WTC11 (cell line): ENCODE data around the gene DYRK1A. TPM values are rescaled to one million over a fixed set of nuclear protein-coding genes. Genes with fewer than 3 reads are reported as not detected.

ENCODE experiments used
- ATAC-seq: fragments of 200-7000 bp; cut with Tn5 transposase; 2 replicates; pipeline ENCODE4 v1.10.0; 2021; ENCODE audit warnings: mild to moderate bottlenecking, moderate library complexity
- CTCF ChIA-PET: fragments of 300-600 bp; sonication (Branson Sonifier 250); formaldehyde crosslinking; loops from one replicate; lab custom pipeline; 2021; ENCODE audit warnings: antibody characterized with exemption; lab: Charles Lee
- POLR2A ChIA-PET: fragments of 350-600 bp; sonication (Branson Sonifier 250); formaldehyde crosslinking; loops from one replicate; lab custom pipeline; 2021; ENCODE audit warnings: antibody characterized with exemption; lab: Charles Lee
- DNase-seq: peaks from one replicate; pipeline ENCODE4 v3.0.0; 2021; ENCODE audit warnings: low spot score
- H3K27ac Mint-ChIP-seq: 2 replicates; pipeline ENCODE4 v1.8.0; 2021; ENCODE audit warnings: mixed read lengths
- H3K27me3 Mint-ChIP-seq: 2 replicates; pipeline ENCODE4 v1.8.0; 2021; ENCODE audit warnings: low read depth, mild to moderate bottlenecking, moderate library complexity, mixed read lengths
- H3K36me3 Mint-ChIP-seq: 2 replicates; pipeline ENCODE4 v1.8.0; 2021; ENCODE audit warnings: mixed read lengths
- H3K4me1 Mint-ChIP-seq: 2 replicates; pipeline ENCODE4 v1.8.0; 2022; ENCODE audit warnings: mixed read lengths
- H3K4me3 Mint-ChIP-seq: 2 replicates; pipeline ENCODE4 v1.8.0; 2021; ENCODE audit warnings: mild to moderate bottlenecking, moderate library complexity, mixed read lengths
- H3K9me3 Mint-ChIP-seq: 2 replicates; pipeline ENCODE4 v1.8.0; 2021; ENCODE audit warnings: mixed read lengths
- ATF3 ChIP-seq: sonication (generic); formaldehyde crosslinking; conservative IDR thresholded peaks from 2 replicates; pipeline ENCODE4 v1.8.1; 2022; ENCODE audit warnings: mild to moderate bottlenecking, missing genetic modification reagents
- CBFB ChIP-seq: sonication (generic); formaldehyde crosslinking; IDR thresholded peaks from 2 replicates; pipeline ENCODE4 v1.8.1; 2022; ENCODE audit warnings: mild to moderate bottlenecking, low read depth, missing genetic modification reagents
- KAT7 ChIP-seq: sonication (generic); formaldehyde crosslinking; IDR thresholded peaks from 2 replicates; pipeline ENCODE4 v1.8.1; 2023; ENCODE audit warnings: missing genetic modification reagents, mild to moderate bottlenecking, borderline replicate concordance
- NFATC4 ChIP-seq: fragments of 250-450 bp; sonication (Bioruptor Pico); IDR thresholded peaks from 2 replicates; pipeline ENCODE4 v1.9.0; 2021; ENCODE audit warnings: mild to moderate bottlenecking
- NFYB ChIP-seq: sonication (generic); formaldehyde crosslinking; conservative IDR thresholded peaks from 2 replicates; pipeline ENCODE4 v1.8.0; 2022; ENCODE audit warnings: low read depth, missing genetic modification reagents
- OVOL2 ChIP-seq: fragments of 250-450 bp; sonication (Bioruptor Pico); IDR thresholded peaks from 2 replicates; pipeline ENCODE4 v1.9.0; 2021; ENCODE audit warnings: mild to moderate bottlenecking, borderline replicate concordance
- TEAD4 ChIP-seq: sonication (generic); formaldehyde crosslinking; IDR thresholded peaks from 2 replicates; pipeline ENCODE4 v1.8.0; 2022; ENCODE audit warnings: mild to moderate bottlenecking, missing genetic modification reagents
- TP53 ChIP-seq: sonication (generic); formaldehyde crosslinking; IDR thresholded peaks from 2 replicates; pipeline ENCODE4 v1.8.1; 2023; ENCODE audit warnings: mild to moderate bottlenecking, missing genetic modification reagents
- USF1 ChIP-seq: sonication (generic); formaldehyde crosslinking; IDR thresholded peaks from 2 replicates; pipeline ENCODE4 v1.8.0; 2022; ENCODE audit warnings: mild to moderate bottlenecking, missing genetic modification reagents
- ZNF138 ChIP-seq: sonication (generic); formaldehyde crosslinking; conservative IDR thresholded peaks from 2 replicates; pipeline ENCODE4 v1.8.1; 2022; ENCODE audit warnings: mild to moderate bottlenecking, moderate library complexity, missing genetic modification reagents
- ZNF219 ChIP-seq: sonication (generic); formaldehyde crosslinking; IDR thresholded peaks from 2 replicates; pipeline ENCODE4 v1.8.0; 2023; ENCODE audit warnings: missing genetic modification reagents, mild to moderate bottlenecking, borderline replicate concordance
- ZNF263 ChIP-seq: sonication (generic); formaldehyde crosslinking; IDR thresholded peaks from 2 replicates; pipeline ENCODE4 v1.8.1; 2022; ENCODE audit warnings: low read depth, mild to moderate bottlenecking, moderate library complexity, missing genetic modification reagents
- ZNF317 ChIP-seq: sonication (generic); formaldehyde crosslinking; IDR thresholded peaks from 2 replicates; pipeline ENCODE4 v1.8.1; 2023; ENCODE audit warnings: low read depth, mild to moderate bottlenecking, moderate library complexity, missing genetic modification reagents, borderline replicate concordance
- ZSCAN18 ChIP-seq: fragments of 250-450 bp; sonication (Bioruptor Pico); IDR thresholded peaks from 2 replicates; pipeline ENCODE4 v2.1.2; 2022; ENCODE audit warnings: mild to moderate bottlenecking, moderate library complexity
- total RNA-seq: library from RNA; stranded (reverse); gene quantifications from 3 replicates; pipeline ENCODE4 v1.2.3, GENCODE V29; 2021
- TF ChIP-seq, protein P1 (sequence below): sonication (generic); formaldehyde crosslinking; IDR thresholded peaks from 2 replicates; pipeline ENCODE4 v1.8.1; 2023; ENCODE audit warnings: mild to moderate bottlenecking, missing genetic modification reagents, borderline replicate concordance
- TF ChIP-seq, protein P2 (sequence below): sonication (generic); formaldehyde crosslinking; IDR thresholded peaks from 2 replicates; pipeline ENCODE4 v1.8.0; 2023; ENCODE audit warnings: missing genetic modification reagents, mild to moderate bottlenecking, borderline replicate concordance
- TF ChIP-seq, protein P3 (sequence below): sonication (generic); formaldehyde crosslinking; IDR thresholded peaks from 2 replicates; pipeline ENCODE4 v1.8.0; 2022; ENCODE audit warnings: missing genetic modification reagents
- TF ChIP-seq, protein P4 (sequence below): sonication (generic); formaldehyde crosslinking; IDR thresholded peaks from 2 replicates; pipeline ENCODE4 v1.8.0; 2022; ENCODE audit warnings: mild to moderate bottlenecking, missing genetic modification reagents
- TF ChIP-seq, protein P5 (sequence below): fragments of 250-450 bp; sonication (Bioruptor Pico); IDR thresholded peaks from 2 replicates; pipeline ENCODE4 v1.9.0; 2021; ENCODE audit warnings: mild to moderate bottlenecking

The DYRK1A gene
- total RNA-seq, 1 experiment from 2014 or later, result 56.5 TPM

GRCh38 chr21:37383086-37383485 lies 16.5 kb downstream of the DYRK1A start (continued):
- TF ChIP-seq, protein P1, sequence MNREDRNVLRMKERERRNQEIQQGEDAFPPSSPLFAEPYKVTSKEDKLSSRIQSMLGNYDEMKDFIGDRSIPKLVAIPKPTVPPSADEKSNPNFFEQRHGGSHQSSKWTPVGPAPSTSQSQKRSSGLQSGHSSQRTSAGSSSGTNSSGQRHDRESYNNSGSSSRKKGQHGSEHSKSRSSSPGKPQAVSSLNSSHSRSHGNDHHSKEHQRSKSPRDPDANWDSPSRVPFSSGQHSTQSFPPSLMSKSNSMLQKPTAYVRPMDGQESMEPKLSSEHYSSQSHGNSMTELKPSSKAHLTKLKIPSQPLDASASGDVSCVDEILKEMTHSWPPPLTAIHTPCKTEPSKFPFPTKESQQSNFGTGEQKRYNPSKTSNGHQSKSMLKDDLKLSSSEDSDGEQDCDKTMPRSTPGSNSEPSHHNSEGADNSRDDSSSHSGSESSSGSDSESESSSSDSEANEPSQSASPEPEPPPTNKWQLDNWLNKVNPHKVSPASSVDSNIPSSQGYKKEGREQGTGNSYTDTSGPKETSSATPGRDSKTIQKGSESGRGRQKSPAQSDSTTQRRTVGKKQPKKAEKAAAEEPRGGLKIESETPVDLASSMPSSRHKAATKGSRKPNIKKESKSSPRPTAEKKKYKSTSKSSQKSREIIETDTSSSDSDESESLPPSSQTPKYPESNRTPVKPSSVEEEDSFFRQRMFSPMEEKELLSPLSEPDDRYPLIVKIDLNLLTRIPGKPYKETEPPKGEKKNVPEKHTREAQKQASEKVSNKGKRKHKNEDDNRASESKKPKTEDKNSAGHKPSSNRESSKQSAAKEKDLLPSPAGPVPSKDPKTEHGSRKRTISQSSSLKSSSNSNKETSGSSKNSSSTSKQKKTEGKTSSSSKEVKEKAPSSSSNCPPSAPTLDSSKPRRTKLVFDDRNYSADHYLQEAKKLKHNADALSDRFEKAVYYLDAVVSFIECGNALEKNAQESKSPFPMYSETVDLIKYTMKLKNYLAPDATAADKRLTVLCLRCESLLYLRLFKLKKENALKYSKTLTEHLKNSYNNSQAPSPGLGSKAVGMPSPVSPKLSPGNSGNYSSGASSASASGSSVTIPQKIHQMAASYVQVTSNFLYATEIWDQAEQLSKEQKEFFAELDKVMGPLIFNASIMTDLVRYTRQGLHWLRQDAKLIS (CRISPR knock-in tag), result no peak
- TF ChIP-seq ATF3 (CRISPR knock-in tag), result no peak
- TF ChIP-seq NFYB (CRISPR knock-in tag), result no peak
- no peak for TF ChIP-seq OVOL2 (CRISPR knock-in tag)
- TF ChIP-seq ZNF317 (CRISPR knock-in tag), result no peak
- TF ChIP-seq TEAD4 (CRISPR knock-in tag), result no peak
- TF ChIP-seq ZNF138 (CRISPR knock-in tag), result no peak
- no peak for TF ChIP-seq CBFB (CRISPR knock-in tag)
- TF ChIP-seq KAT7, result no peak
- TF ChIP-seq NFATC4, result no peak

DNA sequence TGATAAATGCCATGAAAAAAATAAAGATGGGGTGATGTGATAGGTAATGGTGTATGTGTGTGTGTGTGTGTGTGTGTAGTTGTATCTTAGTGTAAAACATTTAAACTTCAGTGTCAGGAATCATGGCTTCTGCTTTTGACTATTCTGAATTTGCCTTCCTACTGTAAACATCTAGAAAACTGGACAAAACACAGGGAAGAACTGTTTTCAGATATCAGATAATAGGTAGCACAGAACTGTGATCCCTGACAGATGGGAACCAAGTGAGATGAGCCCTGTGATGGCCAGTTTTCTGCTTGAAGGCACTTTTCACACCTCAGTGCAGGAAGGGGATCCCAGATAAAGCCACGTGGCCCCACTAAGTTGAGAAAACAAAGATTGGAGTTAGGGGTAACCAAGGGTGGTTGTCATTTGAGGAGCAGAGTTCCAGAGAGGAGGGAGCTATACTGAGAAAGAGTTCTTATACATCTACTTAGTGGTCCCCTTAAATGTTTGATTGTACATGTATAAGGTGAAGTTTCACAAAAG lies 17.3 kb downstream of the DYRK1A start:
- peak overlapping the region; percentile 86 for H3K27ac Mint-ChIP-seq
- DNase-seq (no peak), ATAC-seq (no peak)
- H3K9me3 Mint-ChIP-seq, result no peaks in the 10 kb centered on the region
- no peak overlapping the region for H3K4me3 Mint-ChIP-seq
- CTCF ChIA-PET, result no interaction called here
- H3K27me3 Mint-ChIP-seq, result no peaks in the 10 kb centered on the region
- peaks cover 78% of the 10 kb centered on the region for H3K4me1 Mint-ChIP-seq
- no peaks in the 10 kb centered on the region for H3K36me3 Mint-ChIP-seq
- POLR2A ChIA-PET, result no interaction called here
- TF ChIP-seq USF1 (CRISPR knock-in tag) (no peak), TP53 (CRISPR knock-in tag) (no peak), ZNF219 (CRISPR knock-in tag) (no peak), ZSCAN18 (CRISPR knock-in tag) (no peak), OVOL2 (CRISPR knock-in tag) (no peak), ZNF263 (CRISPR knock-in tag) (no peak)
- TF ChIP-seq, protein P2, sequence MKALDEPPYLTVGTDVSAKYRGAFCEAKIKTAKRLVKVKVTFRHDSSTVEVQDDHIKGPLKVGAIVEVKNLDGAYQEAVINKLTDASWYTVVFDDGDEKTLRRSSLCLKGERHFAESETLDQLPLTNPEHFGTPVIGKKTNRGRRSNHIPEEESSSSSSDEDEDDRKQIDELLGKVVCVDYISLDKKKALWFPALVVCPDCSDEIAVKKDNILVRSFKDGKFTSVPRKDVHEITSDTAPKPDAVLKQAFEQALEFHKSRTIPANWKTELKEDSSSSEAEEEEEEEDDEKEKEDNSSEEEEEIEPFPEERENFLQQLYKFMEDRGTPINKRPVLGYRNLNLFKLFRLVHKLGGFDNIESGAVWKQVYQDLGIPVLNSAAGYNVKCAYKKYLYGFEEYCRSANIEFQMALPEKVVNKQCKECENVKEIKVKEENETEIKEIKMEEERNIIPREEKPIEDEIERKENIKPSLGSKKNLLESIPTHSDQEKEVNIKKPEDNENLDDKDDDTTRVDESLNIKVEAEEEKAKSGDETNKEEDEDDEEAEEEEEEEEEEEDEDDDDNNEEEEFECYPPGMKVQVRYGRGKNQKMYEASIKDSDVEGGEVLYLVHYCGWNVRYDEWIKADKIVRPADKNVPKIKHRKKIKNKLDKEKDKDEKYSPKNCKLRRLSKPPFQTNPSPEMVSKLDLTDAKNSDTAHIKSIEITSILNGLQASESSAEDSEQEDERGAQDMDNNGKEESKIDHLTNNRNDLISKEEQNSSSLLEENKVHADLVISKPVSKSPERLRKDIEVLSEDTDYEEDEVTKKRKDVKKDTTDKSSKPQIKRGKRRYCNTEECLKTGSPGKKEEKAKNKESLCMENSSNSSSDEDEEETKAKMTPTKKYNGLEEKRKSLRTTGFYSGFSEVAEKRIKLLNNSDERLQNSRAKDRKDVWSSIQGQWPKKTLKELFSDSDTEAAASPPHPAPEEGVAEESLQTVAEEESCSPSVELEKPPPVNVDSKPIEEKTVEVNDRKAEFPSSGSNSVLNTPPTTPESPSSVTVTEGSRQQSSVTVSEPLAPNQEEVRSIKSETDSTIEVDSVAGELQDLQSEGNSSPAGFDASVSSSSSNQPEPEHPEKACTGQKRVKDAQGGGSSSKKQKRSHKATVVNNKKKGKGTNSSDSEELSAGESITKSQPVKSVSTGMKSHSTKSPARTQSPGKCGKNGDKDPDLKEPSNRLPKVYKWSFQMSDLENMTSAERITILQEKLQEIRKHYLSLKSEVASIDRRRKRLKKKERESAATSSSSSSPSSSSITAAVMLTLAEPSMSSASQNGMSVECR (CRISPR knock-in tag), result no peak
- TF ChIP-seq, protein P3, sequence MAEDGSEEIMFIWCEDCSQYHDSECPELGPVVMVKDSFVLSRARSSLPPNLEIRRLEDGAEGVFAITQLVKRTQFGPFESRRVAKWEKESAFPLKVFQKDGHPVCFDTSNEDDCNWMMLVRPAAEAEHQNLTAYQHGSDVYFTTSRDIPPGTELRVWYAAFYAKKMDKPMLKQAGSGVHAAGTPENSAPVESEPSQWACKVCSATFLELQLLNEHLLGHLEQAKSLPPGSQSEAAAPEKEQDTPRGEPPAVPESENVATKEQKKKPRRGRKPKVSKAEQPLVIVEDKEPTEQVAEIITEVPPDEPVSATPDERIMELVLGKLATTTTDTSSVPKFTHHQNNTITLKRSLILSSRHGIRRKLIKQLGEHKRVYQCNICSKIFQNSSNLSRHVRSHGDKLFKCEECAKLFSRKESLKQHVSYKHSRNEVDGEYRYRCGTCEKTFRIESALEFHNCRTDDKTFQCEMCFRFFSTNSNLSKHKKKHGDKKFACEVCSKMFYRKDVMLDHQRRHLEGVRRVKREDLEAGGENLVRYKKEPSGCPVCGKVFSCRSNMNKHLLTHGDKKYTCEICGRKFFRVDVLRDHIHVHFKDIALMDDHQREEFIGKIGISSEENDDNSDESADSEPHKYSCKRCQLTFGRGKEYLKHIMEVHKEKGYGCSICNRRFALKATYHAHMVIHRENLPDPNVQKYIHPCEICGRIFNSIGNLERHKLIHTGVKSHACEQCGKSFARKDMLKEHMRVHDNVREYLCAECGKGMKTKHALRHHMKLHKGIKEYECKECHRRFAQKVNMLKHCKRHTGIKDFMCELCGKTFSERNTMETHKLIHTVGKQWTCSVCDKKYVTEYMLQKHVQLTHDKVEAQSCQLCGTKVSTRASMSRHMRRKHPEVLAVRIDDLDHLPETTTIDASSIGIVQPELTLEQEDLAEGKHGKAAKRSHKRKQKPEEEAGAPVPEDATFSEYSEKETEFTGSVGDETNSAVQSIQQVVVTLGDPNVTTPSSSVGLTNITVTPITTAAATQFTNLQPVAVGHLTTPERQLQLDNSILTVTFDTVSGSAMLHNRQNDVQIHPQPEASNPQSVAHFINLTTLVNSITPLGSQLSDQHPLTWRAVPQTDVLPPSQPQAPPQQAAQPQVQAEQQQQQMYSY (CRISPR knock-in tag), result no peak
- TF ChIP-seq, protein P4, sequence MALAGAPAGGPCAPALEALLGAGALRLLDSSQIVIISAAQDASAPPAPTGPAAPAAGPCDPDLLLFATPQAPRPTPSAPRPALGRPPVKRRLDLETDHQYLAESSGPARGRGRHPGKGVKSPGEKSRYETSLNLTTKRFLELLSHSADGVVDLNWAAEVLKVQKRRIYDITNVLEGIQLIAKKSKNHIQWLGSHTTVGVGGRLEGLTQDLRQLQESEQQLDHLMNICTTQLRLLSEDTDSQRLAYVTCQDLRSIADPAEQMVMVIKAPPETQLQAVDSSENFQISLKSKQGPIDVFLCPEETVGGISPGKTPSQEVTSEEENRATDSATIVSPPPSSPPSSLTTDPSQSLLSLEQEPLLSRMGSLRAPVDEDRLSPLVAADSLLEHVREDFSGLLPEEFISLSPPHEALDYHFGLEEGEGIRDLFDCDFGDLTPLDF (CRISPR knock-in tag), result no peak
- TF ChIP-seq, protein P5, sequence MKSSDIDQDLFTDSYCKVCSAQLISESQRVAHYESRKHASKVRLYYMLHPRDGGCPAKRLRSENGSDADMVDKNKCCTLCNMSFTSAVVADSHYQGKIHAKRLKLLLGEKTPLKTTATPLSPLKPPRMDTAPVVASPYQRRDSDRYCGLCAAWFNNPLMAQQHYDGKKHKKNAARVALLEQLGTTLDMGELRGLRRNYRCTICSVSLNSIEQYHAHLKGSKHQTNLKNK (CRISPR knock-in tag), result no peak
